Nephron (organoid): Measurements from ENCODE around the gene DIAPH2.

Experiments used
- H3K27ac Mint-ChIP-seq, 3 experiments: 2 replicates each; pipeline ENCODE4 v1.8.0; 2020; ENCODE audit warnings: mixed read lengths in 3 of 3, mild to moderate bottlenecking in 2 of 3, moderate library complexity in 1 of 3
- H3K27me3 Mint-ChIP-seq: 2 replicates; pipeline ENCODE4 v1.8.0; 2021; ENCODE audit warnings: low read depth, mild to moderate bottlenecking, moderate library complexity, mixed read lengths
- H3K36me3 Mint-ChIP-seq: 2 replicates; pipeline ENCODE4 v1.8.0; 2020; ENCODE audit warnings: low read depth, mixed read lengths
- H3K4me1 Mint-ChIP-seq: 2 replicates; pipeline ENCODE4 v1.8.0; 2020; ENCODE audit warnings: mixed read lengths
- H3K4me3 Mint-ChIP-seq, 3 experiments: 2 replicates each; pipeline ENCODE4 v1.8.0; 2020; ENCODE audit warnings: mild to moderate bottlenecking in 3 of 3, mixed read lengths in 3 of 3, moderate library complexity in 2 of 3
- H3K9me3 Mint-ChIP-seq: 2 replicates; pipeline ENCODE4 v1.8.0; 2020; ENCODE audit warnings: mixed read lengths
- TF ChIP-seq, protein P1 (sequence below), 3 experiments: fragments of 200-600 bp; sonication (generic); IDR thresholded peaks; one replicate each; pipeline ENCODE4 v1.5.0; 2021; ENCODE audit warnings: antibody characterized with exemption in 3 of 3; ENCODE audit not compliant: unreplicated experiment in 3 of 3

Gene DIAPH2

DNA sequence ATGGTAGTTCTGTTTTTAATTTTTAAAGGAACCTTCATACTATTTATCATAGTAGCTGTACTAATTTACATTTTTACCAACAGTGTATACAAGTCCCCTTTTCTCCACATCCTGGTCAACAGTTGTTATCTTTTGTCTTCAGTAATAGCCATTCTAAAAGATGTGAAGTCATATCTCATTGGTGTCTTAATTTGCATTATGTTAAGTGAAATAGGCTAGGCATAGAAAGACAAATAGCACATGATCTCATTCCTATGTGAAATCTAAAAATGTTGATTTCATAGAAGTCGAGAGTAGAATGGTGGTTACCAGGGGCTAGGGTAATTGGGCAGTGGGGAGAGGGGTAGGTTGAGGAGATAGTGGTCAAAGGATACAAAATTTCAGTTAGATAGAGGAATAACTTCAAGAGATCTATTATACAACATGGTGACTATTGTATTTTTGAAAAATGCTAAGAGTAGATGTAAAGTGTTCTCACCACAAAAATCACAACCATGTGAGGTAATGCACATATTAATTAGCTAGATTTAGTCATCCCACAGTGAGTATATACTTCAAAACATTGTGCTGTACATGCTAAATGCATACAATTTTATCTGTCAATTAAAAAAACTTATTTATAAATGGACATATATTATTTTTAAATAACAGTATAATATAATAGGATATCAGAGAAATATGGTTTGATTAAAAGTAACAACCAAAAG lies 58.9 kb downstream of the DIAPH2 start:
- TF ChIP-seq, protein P1, sequence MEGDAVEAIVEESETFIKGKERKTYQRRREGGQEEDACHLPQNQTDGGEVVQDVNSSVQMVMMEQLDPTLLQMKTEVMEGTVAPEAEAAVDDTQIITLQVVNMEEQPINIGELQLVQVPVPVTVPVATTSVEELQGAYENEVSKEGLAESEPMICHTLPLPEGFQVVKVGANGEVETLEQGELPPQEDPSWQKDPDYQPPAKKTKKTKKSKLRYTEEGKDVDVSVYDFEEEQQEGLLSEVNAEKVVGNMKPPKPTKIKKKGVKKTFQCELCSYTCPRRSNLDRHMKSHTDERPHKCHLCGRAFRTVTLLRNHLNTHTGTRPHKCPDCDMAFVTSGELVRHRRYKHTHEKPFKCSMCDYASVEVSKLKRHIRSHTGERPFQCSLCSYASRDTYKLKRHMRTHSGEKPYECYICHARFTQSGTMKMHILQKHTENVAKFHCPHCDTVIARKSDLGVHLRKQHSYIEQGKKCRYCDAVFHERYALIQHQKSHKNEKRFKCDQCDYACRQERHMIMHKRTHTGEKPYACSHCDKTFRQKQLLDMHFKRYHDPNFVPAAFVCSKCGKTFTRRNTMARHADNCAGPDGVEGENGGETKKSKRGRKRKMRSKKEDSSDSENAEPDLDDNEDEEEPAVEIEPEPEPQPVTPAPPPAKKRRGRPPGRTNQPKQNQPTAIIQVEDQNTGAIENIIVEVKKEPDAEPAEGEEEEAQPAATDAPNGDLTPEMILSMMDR (IDR thresholded peaks at IDR 0.05; ENCODE audit: unreplicated experiment in 3 of 3), result no peak
- no peak overlapping the region for H3K27ac Mint-ChIP-seq
- no peaks in the 10 kb centered on the region for H3K4me1 Mint-ChIP-seq
- H3K36me3 Mint-ChIP-seq, result no peaks in the 10 kb centered on the region
- no peaks in the 10 kb centered on the region for H3K9me3 Mint-ChIP-seq
- no peak overlapping the region for H3K4me3 Mint-ChIP-seq
- no peaks in the 10 kb centered on the region for H3K27me3 Mint-ChIP-seq

DNA sequence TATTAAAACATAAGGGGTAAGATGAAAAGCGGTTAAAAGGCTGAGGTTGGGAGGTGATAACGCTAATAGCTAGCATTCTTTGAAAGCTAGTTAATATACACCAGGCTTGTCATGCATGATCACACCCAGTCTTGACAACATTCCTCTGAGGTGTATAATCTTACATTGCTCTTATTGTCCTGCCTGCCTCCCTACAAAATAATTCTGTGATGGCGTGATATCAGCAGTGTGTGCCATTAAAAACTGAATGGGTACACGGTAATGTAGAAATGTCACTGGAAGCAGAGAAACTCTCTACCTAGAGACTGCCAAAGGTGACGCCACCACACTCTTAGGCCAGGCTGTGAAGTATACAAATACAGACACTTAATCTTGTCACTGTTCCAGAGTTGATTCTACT lies 68.1 kb downstream of the DIAPH2 start:
- Mint-ChIP-seq H3K4me1 (no peaks in the 10 kb centered on the region), H3K36me3 (peaks cover 13% of the 10 kb centered on the region), H3K4me3 (no peak overlapping the region), H3K27ac (peak overlapping the region in 1 of 3 experiments; percentile 22), H3K27me3 (no peaks in the 10 kb centered on the region), H3K9me3 (peaks cover 6% of the 10 kb centered on the region)
- TF ChIP-seq, protein P1 (IDR thresholded peaks at IDR 0.05; ENCODE audit: unreplicated experiment in 3 of 3), result no peak

DNA sequence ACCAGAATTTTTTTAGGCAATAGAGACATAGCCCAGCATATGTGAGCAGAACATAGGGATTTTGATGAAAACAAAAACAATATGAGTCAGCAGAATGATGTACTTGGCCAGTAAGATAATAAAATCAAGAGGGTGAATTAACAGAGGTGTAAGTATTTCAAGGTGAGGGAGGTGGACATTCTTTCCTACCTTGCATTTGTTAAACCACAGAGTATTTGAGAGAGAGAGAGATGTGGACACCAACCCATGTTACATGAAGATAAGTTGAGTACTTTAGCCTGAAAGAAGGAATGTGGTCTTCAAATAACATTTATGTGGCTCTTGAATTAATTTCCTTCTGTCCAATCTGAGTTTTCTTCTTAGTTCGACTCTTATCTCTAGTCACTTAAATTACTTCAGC lies 68.6 kb downstream of the DIAPH2 start:
- Mint-ChIP-seq H3K4me1 (no peaks in the 10 kb centered on the region), H3K36me3 (peaks cover 13% of the 10 kb centered on the region), H3K9me3 (peaks cover 6% of the 10 kb centered on the region), H3K4me3 (no peak overlapping the region), H3K27me3 (no peaks in the 10 kb centered on the region), H3K27ac (peak overlapping the region in 1 of 3 experiments; percentile 22)
- TF ChIP-seq, protein P1 (IDR thresholded peaks at IDR 0.05; ENCODE audit: unreplicated experiment in 3 of 3), result no peak

DNA sequence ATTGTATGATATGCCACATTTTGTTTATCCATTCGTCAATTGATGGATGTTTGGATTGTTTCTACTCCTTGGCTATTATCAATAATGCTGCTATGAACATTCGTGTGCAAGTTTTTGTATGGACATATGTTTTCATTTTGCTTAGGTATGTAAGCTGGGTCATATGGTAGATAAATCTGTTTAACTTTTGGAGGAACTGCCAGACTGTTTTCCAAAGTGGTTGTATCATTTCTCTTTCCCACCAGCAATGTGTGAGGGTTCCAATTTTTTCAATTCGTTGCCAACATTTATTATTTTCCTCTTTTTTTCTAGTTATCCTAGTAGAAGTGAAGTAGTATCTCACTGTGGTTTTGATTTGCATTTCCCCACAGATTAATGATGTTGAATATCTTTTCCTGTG lies 71.8 kb downstream of the DIAPH2 start:
- Mint-ChIP-seq H3K4me3 (no peak overlapping the region), H3K36me3 (peaks cover 13% of the 10 kb centered on the region), H3K27ac (no peak overlapping the region), H3K27me3 (no peaks in the 10 kb centered on the region), H3K9me3 (peaks cover 6% of the 10 kb centered on the region), H3K4me1 (no peaks in the 10 kb centered on the region)
- TF ChIP-seq, protein P1 (IDR thresholded peaks at IDR 0.05; ENCODE audit: unreplicated experiment in 3 of 3), result no peak

DNA sequence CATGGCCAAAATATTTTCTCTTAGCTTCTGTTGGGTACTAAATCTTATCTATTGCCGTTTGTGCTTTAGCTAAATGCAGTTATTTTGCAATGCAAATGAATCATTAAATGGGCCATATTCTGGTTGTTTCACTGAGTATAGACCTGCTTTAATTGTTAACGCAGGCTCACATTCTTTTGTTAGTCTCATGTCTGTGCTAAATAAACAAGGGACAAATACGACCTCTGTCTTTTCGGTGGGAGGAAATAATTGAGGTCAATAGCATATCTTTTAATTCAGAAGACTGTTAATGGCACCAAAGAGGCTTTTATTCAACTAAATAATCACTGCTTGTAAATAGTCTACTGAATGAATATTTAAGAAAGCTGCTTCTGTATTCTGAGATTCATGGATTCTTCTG lies 76.9 kb downstream of the DIAPH2 start:
- TF ChIP-seq, protein P1 (IDR thresholded peaks at IDR 0.05; ENCODE audit: unreplicated experiment in 3 of 3), result no peak
- H3K4me3 Mint-ChIP-seq, result no peak overlapping the region
- H3K4me1 Mint-ChIP-seq, result no peaks in the 10 kb centered on the region
- H3K27ac Mint-ChIP-seq, result no peak overlapping the region
- no peaks in the 10 kb centered on the region for H3K27me3 Mint-ChIP-seq
- H3K9me3 Mint-ChIP-seq, result peaks cover 3% of the 10 kb centered on the region
- H3K36me3 Mint-ChIP-seq, result peaks cover 4% of the 10 kb centered on the region

DNA sequence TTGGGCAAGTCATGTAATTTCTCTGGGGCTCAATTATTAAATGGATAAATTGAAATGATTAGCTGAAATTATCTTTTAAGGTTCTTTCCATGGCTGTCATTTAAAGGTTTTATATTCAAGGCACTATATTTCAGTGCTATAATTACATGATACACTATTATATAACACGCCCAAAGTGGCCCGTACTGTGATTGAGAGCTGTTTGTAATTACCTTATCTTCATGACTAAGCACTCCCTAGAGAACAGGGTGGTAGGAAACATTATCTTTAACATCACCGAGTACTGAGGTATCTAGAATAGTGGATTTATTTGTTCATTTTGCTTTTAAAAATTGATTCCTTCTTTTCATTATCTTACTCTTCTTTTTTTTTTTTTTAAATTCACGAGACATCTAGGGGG lies 79.0 kb downstream of the DIAPH2 start:
- H3K27ac Mint-ChIP-seq, result no peak overlapping the region
- H3K27me3 Mint-ChIP-seq, result no peaks in the 10 kb centered on the region
- no peak overlapping the region for H3K4me3 Mint-ChIP-seq
- TF ChIP-seq, protein P1 (IDR thresholded peaks at IDR 0.05; ENCODE audit: unreplicated experiment in 3 of 3), result no peak
- no peaks in the 10 kb centered on the region for H3K4me1 Mint-ChIP-seq
- H3K9me3 Mint-ChIP-seq, result no peaks in the 10 kb centered on the region
- no peaks in the 10 kb centered on the region for H3K36me3 Mint-ChIP-seq
